ENCODE measurements around the gene OR2G2. TPM values are rescaled to one million over a fixed set of nuclear protein-coding genes. Genes with fewer than 3 reads are reported as not detected.

Gene OR2G2, protein sequence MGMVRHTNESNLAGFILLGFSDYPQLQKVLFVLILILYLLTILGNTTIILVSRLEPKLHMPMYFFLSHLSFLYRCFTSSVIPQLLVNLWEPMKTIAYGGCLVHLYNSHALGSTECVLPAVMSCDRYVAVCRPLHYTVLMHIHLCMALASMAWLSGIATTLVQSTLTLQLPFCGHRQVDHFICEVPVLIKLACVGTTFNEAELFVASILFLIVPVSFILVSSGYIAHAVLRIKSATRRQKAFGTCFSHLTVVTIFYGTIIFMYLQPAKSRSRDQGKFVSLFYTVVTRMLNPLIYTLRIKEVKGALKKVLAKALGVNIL
- not detected for total RNA-seq

DNA sequence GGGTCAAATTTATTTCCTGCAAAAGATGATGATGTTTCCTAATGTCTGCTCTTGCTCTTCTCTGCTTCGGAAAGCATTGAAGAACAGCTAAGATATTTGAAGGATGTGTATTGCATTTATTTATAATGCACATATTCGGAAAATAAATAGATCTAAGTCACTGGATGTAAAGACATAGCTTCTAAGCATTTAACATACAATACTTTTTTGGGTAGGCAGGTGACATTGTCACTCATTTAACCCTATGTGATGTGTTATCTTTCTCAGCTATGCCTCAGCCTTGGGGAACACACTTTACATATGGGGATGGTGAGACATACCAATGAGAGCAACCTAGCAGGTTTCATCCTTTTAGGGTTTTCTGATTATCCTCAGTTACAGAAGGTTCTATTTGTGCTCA lies at the start of gene OR2G2:
TSS of gene OR2G2 (plus strand) at position 301 of the 400 bp plus-strand sequence. CDS start at position 301, 0 bp downstream.
- in situ Hi-C loops (cut with MboI; ENCODE audit: low pct_ligation_motif_present in 1 of 4, low pct_unique_long_range_greater_than_20kb in 1 of 4, low sequenced_read_pairs in 3 of 4) (no loop called here), intact Hi-C loops (cut with DNase I; ENCODE audit: low total_unique reads) (no loop called here)
- H3K27me3 ChIP-seq, result no peaks in the 10 kb centered on the region
- TF ChIP-seq POLR2AphosphoS5 (IDR thresholded peaks at IDR 0.05), result no peak
- H3K4me3 ChIP-seq, result no peak within 1 kb of the TSS
- H3K4me1 ChIP-seq, result no peaks in the 10 kb centered on the region
- WGBS, 2 donors (ENCODE audit: low coverage in 1 of 2), result 80 to 86% methylated on average over 2 of the region's 2 CpGs
- no peak for DNase-seq
- H3K9me3 ChIP-seq, result no peaks in the 10 kb centered on the region
- no peak within 1 kb of the TSS for H3K27ac ChIP-seq
- H3K36me3 ChIP-seq, result no peaks in the 10 kb centered on the region

DNA sequence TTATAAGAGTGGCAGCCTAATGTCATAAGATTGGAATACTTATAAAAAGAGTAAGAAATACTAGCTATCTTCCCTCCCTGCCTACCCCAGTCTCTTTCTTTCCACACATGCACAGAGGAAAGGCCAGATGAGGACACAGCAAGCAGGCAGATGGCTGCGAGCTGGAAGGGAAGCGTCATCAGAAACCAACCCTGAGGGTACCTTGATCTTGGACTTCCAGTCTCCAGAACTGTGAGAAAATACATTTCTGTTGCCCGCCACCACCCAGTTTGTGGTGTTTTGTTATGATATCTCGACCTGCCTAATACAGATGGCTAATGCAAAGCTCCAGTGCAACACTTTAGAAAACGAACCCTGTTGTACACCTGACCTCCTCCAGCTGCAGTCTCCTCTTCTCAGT lies 49.6 kb upstream of the OR2G2 start:
- TF ChIP-seq POLR2A (IDR thresholded peaks at IDR 0.05) (no peak), EP300 (IDR thresholded peaks at IDR 0.05; ENCODE audit: low read depth) (no peak), POLR2AphosphoS5 (IDR thresholded peaks at IDR 0.05) (no peak)
- TF ChIP-seq, protein P1, sequence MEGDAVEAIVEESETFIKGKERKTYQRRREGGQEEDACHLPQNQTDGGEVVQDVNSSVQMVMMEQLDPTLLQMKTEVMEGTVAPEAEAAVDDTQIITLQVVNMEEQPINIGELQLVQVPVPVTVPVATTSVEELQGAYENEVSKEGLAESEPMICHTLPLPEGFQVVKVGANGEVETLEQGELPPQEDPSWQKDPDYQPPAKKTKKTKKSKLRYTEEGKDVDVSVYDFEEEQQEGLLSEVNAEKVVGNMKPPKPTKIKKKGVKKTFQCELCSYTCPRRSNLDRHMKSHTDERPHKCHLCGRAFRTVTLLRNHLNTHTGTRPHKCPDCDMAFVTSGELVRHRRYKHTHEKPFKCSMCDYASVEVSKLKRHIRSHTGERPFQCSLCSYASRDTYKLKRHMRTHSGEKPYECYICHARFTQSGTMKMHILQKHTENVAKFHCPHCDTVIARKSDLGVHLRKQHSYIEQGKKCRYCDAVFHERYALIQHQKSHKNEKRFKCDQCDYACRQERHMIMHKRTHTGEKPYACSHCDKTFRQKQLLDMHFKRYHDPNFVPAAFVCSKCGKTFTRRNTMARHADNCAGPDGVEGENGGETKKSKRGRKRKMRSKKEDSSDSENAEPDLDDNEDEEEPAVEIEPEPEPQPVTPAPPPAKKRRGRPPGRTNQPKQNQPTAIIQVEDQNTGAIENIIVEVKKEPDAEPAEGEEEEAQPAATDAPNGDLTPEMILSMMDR (IDR thresholded peaks at IDR 0.05), result no peak
- in situ Hi-C loops (cut with MboI; ENCODE audit: low pct_ligation_motif_present in 1 of 4, low pct_unique_long_range_greater_than_20kb in 1 of 4, low sequenced_read_pairs in 3 of 4), result no loop called here
- Histone ChIP-seq H3K36me3 (no peaks in the 10 kb centered on the region), H3K27me3 (no peaks in the 10 kb centered on the region), H3K27ac (no peak overlapping the region), H3K4me3 (no peak overlapping the region), H3K4me1 (no peaks in the 10 kb centered on the region), H3K9me3 (no peaks in the 10 kb centered on the region)
- DNase-seq, result no peak
- 68 to 85% methylated on average over 3 to 5 of the region's 5 CpGs for WGBS, 2 donors (ENCODE audit: low coverage in 1 of 2)
- intact Hi-C loops (cut with DNase I; ENCODE audit: low total_unique reads), result no loop called here

GRCh38 chr1:247539215-247539614 lies 48.9 kb upstream of the OR2G2 start:
- no peak for DNase-seq
- Histone ChIP-seq H3K9me3 (no peaks in the 10 kb centered on the region), H3K27me3 (no peaks in the 10 kb centered on the region), H3K4me3 (no peak overlapping the region), H3K27ac (no peak overlapping the region), H3K4me1 (no peaks in the 10 kb centered on the region), H3K36me3 (no peaks in the 10 kb centered on the region)
- TF ChIP-seq POLR2AphosphoS5 (IDR thresholded peaks at IDR 0.05) (no peak), POLR2A (IDR thresholded peaks at IDR 0.05) (no peak), EP300 (IDR thresholded peaks at IDR 0.05; ENCODE audit: low read depth) (no peak)
- TF ChIP-seq, protein P1 (IDR thresholded peaks at IDR 0.05), result no peak
- in situ Hi-C loops (cut with MboI; ENCODE audit: low pct_ligation_motif_present in 1 of 4, low pct_unique_long_range_greater_than_20kb in 1 of 4, low sequenced_read_pairs in 3 of 4), result no loop called here
- WGBS, 2 donors (ENCODE audit: low coverage in 1 of 2), result 67 to 70% methylated on average over 6 of the region's 6 CpGs
- intact Hi-C loops (cut with DNase I; ENCODE audit: low total_unique reads), result no loop called here

- H3K36me3 ChIP-seq, result no peaks in the 10 kb centered on the region
- no peaks in the 10 kb centered on the region for H3K4me1 ChIP-seq
- intact Hi-C loops (cut with DNase I; ENCODE audit: low total_unique reads) (no loop called here), in situ Hi-C loops (cut with MboI; ENCODE audit: low pct_ligation_motif_present in 1 of 4, low pct_unique_long_range_greater_than_20kb in 1 of 4, low sequenced_read_pairs in 3 of 4) (no loop called here)
- no peak overlapping the region for H3K4me3 ChIP-seq
- 32 to 53% methylated on average over 7 of the region's 7 CpGs for WGBS, 2 donors (ENCODE audit: low coverage in 1 of 2)
- H3K27me3 ChIP-seq, result no peaks in the 10 kb centered on the region
- no peak overlapping the region for H3K27ac ChIP-seq
- TF ChIP-seq EP300 (IDR thresholded peaks at IDR 0.05; ENCODE audit: low read depth) (no peak), POLR2AphosphoS5 (IDR thresholded peaks at IDR 0.05) (no peak), POLR2A (IDR thresholded peaks at IDR 0.05) (no peak)
- TF ChIP-seq, protein P1 (IDR thresholded peaks at IDR 0.05), result no peak
- no peak for DNase-seq
- H3K9me3 ChIP-seq, result no peaks in the 10 kb centered on the region
Observed at GRCh38 chr1:247540581-247540980, 47.6 kb upstream of the OR2G2 start.

DNA sequence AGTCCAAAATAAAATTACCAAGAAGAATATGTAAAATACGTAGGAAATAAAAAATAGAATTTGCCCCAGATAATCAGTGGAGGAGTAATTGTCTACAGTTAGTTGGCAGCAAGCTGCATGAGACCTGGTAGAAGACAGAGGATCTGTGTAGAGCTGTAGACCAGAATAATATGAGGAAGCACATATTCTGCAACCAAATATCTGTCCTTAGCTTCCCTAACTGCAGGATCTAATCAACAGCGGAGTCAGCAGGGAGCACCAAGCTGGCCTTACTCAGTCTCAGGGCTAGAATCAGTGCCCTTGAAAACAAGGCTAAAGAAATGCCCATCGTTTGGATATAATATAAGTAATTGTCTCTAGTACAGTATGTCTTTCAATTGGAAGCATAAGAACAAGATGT lies 45.3 kb upstream of the OR2G2 start:
- no peaks in the 10 kb centered on the region for H3K9me3 ChIP-seq
- TF ChIP-seq POLR2A (IDR thresholded peaks at IDR 0.05) (no peak), EP300 (IDR thresholded peaks at IDR 0.05; ENCODE audit: low read depth) (no peak), POLR2AphosphoS5 (IDR thresholded peaks at IDR 0.05) (no peak)
- TF ChIP-seq, protein P1 (IDR thresholded peaks at IDR 0.05), result no peak
- H3K4me1 ChIP-seq, result no peaks in the 10 kb centered on the region
- H3K27ac ChIP-seq, result no peak overlapping the region
- WGBS, 2 donors (ENCODE audit: low coverage in 1 of 2), result 36 to 43% methylated on average over 2 to 3 of the region's 3 CpGs
- no peaks in the 10 kb centered on the region for H3K27me3 ChIP-seq
- DNase-seq, result no peak
- no peak overlapping the region for H3K4me3 ChIP-seq
- intact Hi-C loops (cut with DNase I; ENCODE audit: low total_unique reads) (no loop called here), in situ Hi-C loops (cut with MboI; ENCODE audit: low pct_ligation_motif_present in 1 of 4, low pct_unique_long_range_greater_than_20kb in 1 of 4, low sequenced_read_pairs in 3 of 4) (no loop called here)
- no peaks in the 10 kb centered on the region for H3K36me3 ChIP-seq
